Measurements from ENCODE around the gene RPL22L1. TPM values are rescaled to one million over a fixed set of nuclear protein-coding genes. Genes with fewer than 3 reads are reported as not detected.
"Not testable (repeated sequence)": the region's sequence is repeated elsewhere in the genome, so short reads cannot be mapped to it uniquely, and the experiment has no call there.

Gene RPL22L1
- polyA plus RNA-seq, 4 donors, result 53.9 to 183 (median 86.5) TPM

GRCh38 chr3:170909129-170909903 lies 39.3 kb upstream of the RPL22L1 start:
- no peak for FAIRE-seq
- Histone ChIP-seq H3K36me3 (ENCODE audit: control insufficient read depth in 3 of 3, insufficient read depth in 2 of 3, low read depth in 1 of 3, low read length in 3 of 3) (peaks cover 0 to 4% (median 0%) of the 10 kb centered on the region in 3 donors), H3K4me1 (ENCODE audit: control insufficient read depth in 3 of 3, insufficient read depth in 2 of 3, low read depth in 1 of 3, low read length in 2 of 3) (peaks cover 0 to 12% (median 6%) of the 10 kb centered on the region in 3 donors), H3K27ac (ENCODE audit: low read depth in 1 of 3, low read length in 2 of 3) (peak overlapping the region in 2 of 3 donors; percentile 45 to 66), H3K9me3 (ENCODE audit: control insufficient read depth in 2 of 2, insufficient read depth in 1 of 2, low read depth in 1 of 2, low read length in 1 of 2) (peaks cover 0 to 23% of the 10 kb centered on the region in 2 donors), H3K27me3 (ENCODE audit: control insufficient read depth in 3 of 3, insufficient read depth in 3 of 3, low read length in 3 of 3) (no peaks in the 10 kb centered on the region), H3K4me3 (ENCODE audit: low read depth in 1 of 3, low read length in 3 of 3) (peak overlapping the region in 1 of 3 donors; percentile 77)
- 83 to 88% (median 84%) methylated on average over 17 of the region's 17 CpGs for WGBS, 3 donors
- DNase-seq, result peak; percentile 38 to 43

DNA sequence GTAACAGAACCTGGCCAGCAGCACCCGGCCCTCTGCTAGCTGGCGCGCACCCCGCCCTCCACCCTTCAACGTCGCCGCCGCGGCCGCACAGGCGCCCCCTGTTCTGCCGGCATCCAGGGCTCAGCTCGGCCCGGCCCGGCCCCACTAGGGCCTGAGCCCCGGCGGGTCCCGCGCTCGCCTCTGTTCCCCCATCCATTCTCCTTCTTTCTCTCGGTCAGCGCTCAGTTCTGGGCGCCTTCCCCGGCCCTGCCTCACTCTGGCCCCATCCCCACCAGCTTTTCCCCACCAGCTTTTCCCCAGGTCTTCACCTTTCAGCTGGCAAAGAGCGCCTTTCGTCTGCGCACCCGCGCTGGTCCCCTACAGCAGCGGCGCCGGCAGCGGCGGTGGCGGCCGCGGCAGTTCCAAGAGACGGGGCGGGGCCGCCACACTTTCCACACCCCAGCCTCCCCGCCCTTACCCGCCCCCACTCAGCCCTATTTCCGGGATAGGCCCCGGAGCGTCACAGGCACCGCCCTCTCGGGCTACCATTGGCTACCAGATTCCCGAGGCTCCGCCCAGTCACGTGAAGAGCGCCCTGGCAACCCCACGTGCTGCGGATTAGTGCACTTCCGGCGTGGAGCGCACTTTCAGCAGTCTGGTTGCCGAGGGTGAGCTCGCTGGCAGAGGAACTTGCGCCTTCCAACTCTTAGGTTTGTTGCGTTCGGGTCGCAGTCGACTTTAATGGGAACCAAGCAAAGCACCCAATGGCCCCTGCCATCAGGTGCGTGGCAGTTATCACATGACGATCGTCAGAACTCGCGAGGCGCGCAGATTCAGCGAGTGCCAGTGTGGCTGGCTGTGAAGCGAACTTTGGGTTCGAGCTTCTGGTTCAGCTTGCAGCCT lies 38.5 kb upstream of the RPL22L1 start, which contains the start of gene EIF5A2:
TSS of gene EIF5A2 (minus strand) at position 403 of the 882 bp plus-strand sequence. CDS start 831 bp downstream, outside the sequence.
- 14 to 22% (median 21%) methylated on average over 49 to 73 of the region's 73 CpGs for WGBS, 3 donors
- Histone ChIP-seq H3K27me3 (ENCODE audit: control insufficient read depth in 3 of 3, insufficient read depth in 3 of 3, low read length in 3 of 3) (no peaks in the 10 kb centered on the region), H3K9me3 (ENCODE audit: control insufficient read depth in 2 of 2, insufficient read depth in 1 of 2, low read depth in 1 of 2, low read length in 1 of 2) (peaks cover 0 to 23% of the 10 kb centered on the region in 2 donors), H3K36me3 (ENCODE audit: control insufficient read depth in 3 of 3, insufficient read depth in 2 of 3, low read depth in 1 of 3, low read length in 3 of 3) (peaks cover 0 to 4% (median 0%) of the 10 kb centered on the region in 3 donors), H3K4me3 (ENCODE audit: low read depth in 1 of 3, low read length in 3 of 3) (peak within 1 kb of the TSS; percentile 57 to 77 (median 62)), H3K4me1 (ENCODE audit: control insufficient read depth in 3 of 3, insufficient read depth in 2 of 3, low read depth in 1 of 3, low read length in 2 of 3) (peaks cover 0 to 12% (median 6%) of the 10 kb centered on the region in 3 donors), H3K27ac (ENCODE audit: low read depth in 1 of 3, low read length in 2 of 3) (peak within 1 kb of the TSS; percentile 52 to 84 (median 78))
- DNase-seq (peak; percentile 97), FAIRE-seq (no peak)

- Histone ChIP-seq H3K4me1 (ENCODE audit: control insufficient read depth in 3 of 3, insufficient read depth in 2 of 3, low read depth in 1 of 3, low read length in 2 of 3) (peaks cover 0 to 12% (median 6%) of the 10 kb centered on the region in 3 donors), H3K27ac (ENCODE audit: low read depth in 1 of 3, low read length in 2 of 3) (no peak overlapping the region), H3K9me3 (ENCODE audit: control insufficient read depth in 2 of 2, insufficient read depth in 1 of 2, low read depth in 1 of 2, low read length in 1 of 2) (peaks cover 0 to 23% of the 10 kb centered on the region in 2 donors), H3K27me3 (ENCODE audit: control insufficient read depth in 3 of 3, insufficient read depth in 3 of 3, low read length in 3 of 3) (no peaks in the 10 kb centered on the region), H3K4me3 (ENCODE audit: low read depth in 1 of 3, low read length in 3 of 3) (peak overlapping the region; percentile 57 to 77 (median 62)), H3K36me3 (ENCODE audit: control insufficient read depth in 3 of 3, insufficient read depth in 2 of 3, low read depth in 1 of 3, low read length in 3 of 3) (peaks cover 0 to 4% (median 0%) of the 10 kb centered on the region in 3 donors)
- WGBS, 3 donors, result 8 to 12% (median 8%) methylated on average over 23 to 33 of the region's 33 CpGs
- no peak for FAIRE-seq
- peak in 1 of 2 donors; percentile 20 for DNase-seq
Observed at GRCh38 chr3:170907637-170908234, 37.7 kb upstream of the RPL22L1 start.

- Histone ChIP-seq H3K27ac (ENCODE audit: low read depth in 1 of 3, low read length in 2 of 3) (no peak overlapping the region), H3K4me1 (ENCODE audit: control insufficient read depth in 3 of 3, insufficient read depth in 2 of 3, low read depth in 1 of 3, low read length in 2 of 3) (peaks cover 0 to 12% (median 6%) of the 10 kb centered on the region in 3 donors), H3K4me3 (ENCODE audit: low read depth in 1 of 3, low read length in 3 of 3) (no peak overlapping the region), H3K36me3 (ENCODE audit: control insufficient read depth in 3 of 3, insufficient read depth in 2 of 3, low read depth in 1 of 3, low read length in 3 of 3) (peaks cover 0 to 4% (median 0%) of the 10 kb centered on the region in 3 donors), H3K9me3 (ENCODE audit: control insufficient read depth in 2 of 2, insufficient read depth in 1 of 2, low read depth in 1 of 2, low read length in 1 of 2) (peaks cover 0 to 21% of the 10 kb centered on the region in 2 donors), H3K27me3 (ENCODE audit: control insufficient read depth in 3 of 3, insufficient read depth in 3 of 3, low read length in 3 of 3) (no peaks in the 10 kb centered on the region)
- WGBS, 3 donors, result 84 to 95% (median 87%) methylated on average over 2 of the region's 2 CpGs
- DNase-seq, result no peak
- no peak for FAIRE-seq
Observed at GRCh38 chr3:170905862-170906261, 35.9 kb upstream of the RPL22L1 start.

GRCh38 chr3:170903123-170903522 lies 33.1 kb upstream of the RPL22L1 start:
- no peak for DNase-seq
- WGBS, 3 donors, result 92 to 97% (median 95%) methylated on average over 3 of the region's 3 CpGs
- no peak for FAIRE-seq
- H3K9me3 ChIP-seq (ENCODE audit: control insufficient read depth in 2 of 2, insufficient read depth in 1 of 2, low read depth in 1 of 2, low read length in 1 of 2), result no peaks in the 10 kb centered on the region
- peaks cover 0 to 7% (median 6%) of the 10 kb centered on the region in 3 donors for H3K4me1 ChIP-seq (ENCODE audit: control insufficient read depth in 3 of 3, insufficient read depth in 2 of 3, low read depth in 1 of 3, low read length in 2 of 3)
- H3K36me3 ChIP-seq (ENCODE audit: control insufficient read depth in 3 of 3, insufficient read depth in 2 of 3, low read depth in 1 of 3, low read length in 3 of 3), result no peaks in the 10 kb centered on the region
- no peak overlapping the region for H3K27ac ChIP-seq (ENCODE audit: low read depth in 1 of 3, low read length in 2 of 3)
- no peaks in the 10 kb centered on the region for H3K27me3 ChIP-seq (ENCODE audit: control insufficient read depth in 3 of 3, insufficient read depth in 3 of 3, low read length in 3 of 3)
- H3K4me3 ChIP-seq (ENCODE audit: low read depth in 1 of 3, low read length in 3 of 3), result no peak overlapping the region

DNA sequence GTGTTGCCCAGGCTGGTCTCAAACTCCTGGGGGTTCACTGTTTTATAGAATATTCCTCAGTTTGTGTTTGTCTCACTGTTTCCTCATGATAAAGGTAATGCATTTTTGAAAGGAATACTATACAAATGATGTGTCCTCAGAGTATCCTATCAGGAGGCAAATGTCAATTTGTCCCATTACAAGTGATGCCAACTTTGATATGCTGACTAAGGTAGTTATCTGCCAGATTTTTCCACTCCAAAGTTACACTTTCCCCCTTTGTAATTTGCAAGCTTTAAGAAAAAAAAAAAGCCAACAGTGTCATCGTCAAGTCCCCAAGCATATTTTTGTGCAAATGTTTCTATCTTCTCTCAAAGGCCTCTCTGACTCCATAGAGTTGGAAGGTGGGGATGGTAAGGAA lies 29.5 kb upstream of the RPL22L1 start:
- Histone ChIP-seq H3K27me3 (ENCODE audit: control insufficient read depth in 3 of 3, insufficient read depth in 3 of 3, low read length in 3 of 3) (no peaks in the 10 kb centered on the region), H3K9me3 (ENCODE audit: control insufficient read depth in 2 of 2, insufficient read depth in 1 of 2, low read depth in 1 of 2, low read length in 1 of 2) (peaks cover 0 to 14% of the 10 kb centered on the region in 2 donors), H3K36me3 (ENCODE audit: control insufficient read depth in 3 of 3, insufficient read depth in 2 of 3, low read depth in 1 of 3, low read length in 3 of 3) (peaks cover 0 to 3% (median 0%) of the 10 kb centered on the region in 3 donors), H3K27ac (ENCODE audit: low read depth in 1 of 3, low read length in 2 of 3) (no peak overlapping the region), H3K4me3 (ENCODE audit: low read depth in 1 of 3, low read length in 3 of 3) (no peak overlapping the region), H3K4me1 (ENCODE audit: control insufficient read depth in 3 of 3, insufficient read depth in 2 of 3, low read depth in 1 of 3, low read length in 2 of 3) (no peaks in the 10 kb centered on the region)
- WGBS, 3 donors, result 91 to 97% (median 96%) methylated on average over 1 of the region's 1 CpG
- no peak for DNase-seq
- FAIRE-seq, result no peak

DNA sequence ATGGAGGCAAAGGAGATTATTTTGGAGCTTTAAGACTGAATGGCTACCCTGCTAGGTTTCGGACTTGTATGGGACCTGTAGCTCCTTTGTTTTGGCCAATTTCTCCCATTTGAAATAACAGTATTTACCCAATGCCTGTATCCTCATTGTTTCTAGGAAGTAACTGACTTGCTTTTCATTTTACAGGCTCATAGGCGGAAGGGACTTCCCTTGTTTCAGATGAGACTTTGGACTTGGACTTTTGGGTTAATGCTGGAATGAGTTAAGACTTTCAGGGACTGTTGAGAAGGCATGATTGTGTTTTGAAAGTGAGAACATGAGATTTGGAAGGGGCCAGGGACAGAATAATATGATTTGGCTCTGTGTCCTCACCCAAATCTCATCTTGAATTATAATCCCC lies 28.0 kb upstream of the RPL22L1 start:
- no peaks in the 10 kb centered on the region for H3K27me3 ChIP-seq (ENCODE audit: control insufficient read depth in 3 of 3, insufficient read depth in 3 of 3, low read length in 3 of 3)
- FAIRE-seq (no peak), DNase-seq (peak; percentile 9 to 54)
- no peak overlapping the region for H3K4me3 ChIP-seq (ENCODE audit: low read depth in 1 of 3, low read length in 3 of 3)
- H3K4me1 ChIP-seq (ENCODE audit: control insufficient read depth in 3 of 3, insufficient read depth in 2 of 3, low read depth in 1 of 3, low read length in 2 of 3), result no peaks in the 10 kb centered on the region
- WGBS, 3 donors, result 70 to 87% (median 71%) methylated on average over 2 of the region's 2 CpGs
- peaks cover 0 to 5% (median 0%) of the 10 kb centered on the region in 3 donors for H3K36me3 ChIP-seq (ENCODE audit: control insufficient read depth in 3 of 3, insufficient read depth in 2 of 3, low read depth in 1 of 3, low read length in 3 of 3)
- no peak overlapping the region for H3K27ac ChIP-seq (ENCODE audit: low read depth in 1 of 3, low read length in 2 of 3)
- H3K9me3 ChIP-seq (ENCODE audit: control insufficient read depth in 2 of 2, insufficient read depth in 1 of 2, low read depth in 1 of 2, low read length in 1 of 2), result peaks cover 0 to 14% of the 10 kb centered on the region in 2 donors

- not testable (repeated sequence) for H3K27ac ChIP-seq (ENCODE audit: low read depth in 1 of 3, low read length in 2 of 3); FAIRE-seq; DNase-seq; H3K36me3 ChIP-seq (ENCODE audit: control insufficient read depth in 3 of 3, insufficient read depth in 2 of 3, low read depth in 1 of 3, low read length in 3 of 3); H3K4me3 ChIP-seq (ENCODE audit: low read depth in 1 of 3, low read length in 3 of 3); H3K27me3 ChIP-seq (ENCODE audit: control insufficient read depth in 3 of 3, insufficient read depth in 3 of 3, low read length in 3 of 3); H3K4me1 ChIP-seq (ENCODE audit: control insufficient read depth in 3 of 3, insufficient read depth in 2 of 3, low read depth in 1 of 3, low read length in 2 of 3)
- WGBS, 3 donors, result 50 to 86% (median 82%) methylated on average over 1 of the region's 1 CpG
- peaks cover 0 to 14% of the 10 kb centered on the region in 2 donors for H3K9me3 ChIP-seq (ENCODE audit: control insufficient read depth in 2 of 2, insufficient read depth in 1 of 2, low read depth in 1 of 2, low read length in 1 of 2)
Observed at GRCh38 chr3:170897199-170897598, 27.2 kb upstream of the RPL22L1 start.

Data from small intestine (tissue), 7 donors.